Esophagus muscularis mucosa (tissue), 4 donors: ENCODE measurements around the gene UBR2. TPM values are rescaled to one million over a fixed set of nuclear protein-coding genes. Genes with fewer than 3 reads are reported as not detected.

Source experiments
- DNase-seq: peaks from one replicate; pipeline ENCODE4 v3.0.0-alpha.2; 2017; ENCODE audit errors: extremely low spot score
- H3K27ac ChIP-seq, 4 donors: fragments of 200-600 bp; sonication (generic); replicated peaks in 1 of 4; 1 replicate in 3 of 4; 2 replicates in 1 of 4; pipeline ENCODE4 v1.5.1; 2016 to 2019; ENCODE audit warnings: mild to moderate bottlenecking in 1 of 4
- H3K27me3 ChIP-seq, 4 donors: fragments of 200-600 bp; sonication (generic); one replicate each; pipeline versions ENCODE4 v1.5.1 to v1.6.0; 2016 to 2019
- H3K36me3 ChIP-seq, 4 donors: fragments of 200-600 bp; sonication (generic); one replicate each; pipeline ENCODE4 v1.5.1; 2016 to 2019
- H3K4me1 ChIP-seq, 4 donors: fragments of 200-600 bp; sonication (generic); one replicate each; pipeline ENCODE4 v1.5.1; 2016 to 2019
- H3K4me3 ChIP-seq, 4 donors: fragments of 200-600 bp; sonication (generic); 1 replicate in 2 of 4; 2 replicates in 2 of 4; pipeline ENCODE4 v1.5.1; 2016 to 2019; ENCODE audit warnings: mild to moderate bottlenecking in 4 of 4, moderate library complexity in 1 of 4
- H3K9me3 ChIP-seq, 4 donors: fragments of 200-600 bp; sonication (generic); 1 replicate in 3 of 4; 2 replicates in 1 of 4; pipeline ENCODE4 v1.5.1; 2016 to 2019
- CTCF ChIP-seq, 3 experiments: fragments of 200-600 bp in 2 of 3; fragments of 450-650 bp in 1 of 3; sonication (generic) in 2 of 3; IDR thresholded peaks; one replicate each; pipeline ENCODE4 v1.5.1; 2017 to 2019; ENCODE audit warnings: antibody characterized with exemption in 3 of 3, mild to moderate bottlenecking in 2 of 3, moderate library complexity in 1 of 3
- EP300 ChIP-seq: sonication (generic); formaldehyde crosslinking; IDR thresholded peaks from one replicate; pipeline ENCODE4 v1.6.1; 2017; ENCODE audit warnings: antibody characterized with exemption
- POLR2A ChIP-seq: fragments of 450-650 bp; IDR thresholded peaks from one replicate; pipeline ENCODE4 v1.6.1; 2017; ENCODE audit warnings: antibody characterized with exemption, moderate library complexity, mild to moderate bottlenecking, low read depth
- POLR2AphosphoS5 ChIP-seq, 2 donors: sonication (generic); formaldehyde crosslinking; IDR thresholded peaks; one replicate each; pipeline ENCODE4 v1.6.1; 2017; ENCODE audit warnings: antibody characterized with exemption in 2 of 2
- WGBS: methylation state at CpG from one replicate; pipeline ENCODE4 v1.1.5; 2018; 5-methylcytosine and 5-hydroxymethylcytosine counted together
- intact Hi-C: fragments of 100-400 bp; cut with DNase I; formaldehyde crosslinking; loops from one replicate; pipeline ENCODE4 v1.15.1; 2023
- total RNA-seq, 4 donors: library from RNA; depleted of rRNA; stranded (reverse); fragments of >200 nt; gene quantifications; one replicate each; pipeline versions ENCODE4 v1.1.0 to v1.2.1, GENCODE V29; 2016

Gene UBR2
- total RNA-seq, 4 donors from 2014 or later = 26.5 to 36.1 (median 28.9) TPM

GRCh38 chr6:42724825-42725224 lies 161.0 kb downstream of the UBR2 start:
- no peak for TF ChIP-seq POLR2A
- no peak for TF ChIP-seq EP300
- TF ChIP-seq POLR2AphosphoS5 (IDR thresholded peaks at IDR 0.05) = no peak
- TF ChIP-seq CTCF (IDR thresholded peaks at IDR 0.05) = no peak
- Histone ChIP-seq H3K4me3 (no peak overlapping the region), H3K27ac (no peak overlapping the region), H3K36me3 (peaks cover 0 to 11% (median 3%) of the 10 kb centered on the region in 4 donors), H3K9me3 (no peaks in the 10 kb centered on the region), H3K4me1 (peaks cover 10 to 30% (median 23%) of the 10 kb centered on the region in 4 donors), H3K27me3 (no peaks in the 10 kb centered on the region)
- DNase-seq = no peak
- intact Hi-C loops = loop anchor here (5.0 kb wide), 1 partner anchor 33 kb away; no protein-coding TSS in a partner anchor

GRCh38 chr6:42726026-42726425 lies 162.2 kb downstream of the UBR2 start:
- H3K27ac ChIP-seq = peak overlapping the region; percentile 42 to 89 (median 79)
- peak overlapping the region; percentile 56 to 63 (median 60) for H3K4me3 ChIP-seq
- H3K36me3 ChIP-seq = peaks cover 0 to 11% (median 3%) of the 10 kb centered on the region in 4 donors
- peaks cover 10 to 30% (median 23%) of the 10 kb centered on the region in 4 donors for H3K4me1 ChIP-seq
- intact Hi-C loops = loop anchor here (2.0 to 5.0 kb wide), 3 partner anchors 34 to 151 kb away; no protein-coding TSS in a partner anchor
- H3K27me3 ChIP-seq = no peaks in the 10 kb centered on the region
- no peaks in the 10 kb centered on the region for H3K9me3 ChIP-seq
- TF ChIP-seq POLR2AphosphoS5 (IDR thresholded peaks at IDR 0.05) (no peak), EP300 (no peak), CTCF (IDR thresholded peaks at IDR 0.05) (no peak), POLR2A (no peak)
- DNase-seq = no peak

- Histone ChIP-seq H3K4me1 (peaks cover 10 to 30% (median 23%) of the 10 kb centered on the region in 4 donors), H3K9me3 (no peaks in the 10 kb centered on the region)
- intact Hi-C loops = loop anchor here (2.0 to 5.0 kb wide), 3 partner anchors 34 to 150 kb away; no protein-coding TSS in a partner anchor
These were observed 162.8 kb downstream of the UBR2 start for GRCh38 chr6:42726485-42727086.

GRCh38 chr6:42727087-42727611 lies 163.3 kb downstream of the UBR2 start:
- H3K9me3 ChIP-seq = no peaks in the 10 kb centered on the region
- intact Hi-C loops = loop anchor here (2.0 to 5.0 kb wide), 3 partner anchors 35 to 150 kb away; no protein-coding TSS in a partner anchor
- peak overlapping the region; percentile 56 to 63 (median 60) for H3K4me3 ChIP-seq
- H3K27ac ChIP-seq = peak overlapping the region; percentile 77 to 89 (median 80)
- 40% methylated on average over 10 of the region's 52 CpGs for WGBS
- peak in 1 of 2 donors; percentile 21 for TF ChIP-seq POLR2AphosphoS5 (IDR thresholded peaks at IDR 0.05)
- TF ChIP-seq EP300 = no peak
- H3K27me3 ChIP-seq = no peaks in the 10 kb centered on the region
- H3K36me3 ChIP-seq = peaks cover 0 to 4% (median 2%) of the 10 kb centered on the region in 4 donors
- peaks cover 10 to 30% (median 23%) of the 10 kb centered on the region in 4 donors for H3K4me1 ChIP-seq
- no peak for DNase-seq

More at GRCh38 chr6:42726485-42727086, 162.8 kb downstream of the UBR2 start:
- H3K27ac ChIP-seq = peak overlapping the region; percentile 77 to 89 (median 80)
- H3K36me3 ChIP-seq = peaks cover 0 to 10% (median 3%) of the 10 kb centered on the region in 4 donors
- H3K4me3 ChIP-seq = peak overlapping the region; percentile 56 to 63 (median 60)
- no peaks in the 10 kb centered on the region for H3K27me3 ChIP-seq
- DNase-seq = no peak
- no peak for TF ChIP-seq EP300
- no peak for TF ChIP-seq POLR2A
- peak; percentile 89 to 98 (median 92) for TF ChIP-seq CTCF (IDR thresholded peaks at IDR 0.05)
- TF ChIP-seq POLR2AphosphoS5 (IDR thresholded peaks at IDR 0.05) = peak; percentile 61 to 76
- under 1% methylated on average over 14 of the region's 14 CpGs for WGBS

GRCh38 chr6:42727627-42728026 lies 163.8 kb downstream of the UBR2 start:
- DNase-seq = no peak
- no peaks in the 10 kb centered on the region for H3K9me3 ChIP-seq
- peak overlapping the region; percentile 56 to 63 (median 60) for H3K4me3 ChIP-seq
- H3K4me1 ChIP-seq = peaks cover 10 to 30% (median 23%) of the 10 kb centered on the region in 4 donors
- H3K27ac ChIP-seq = peak overlapping the region; percentile 77 to 89 (median 80)
- WGBS = 70% methylated on average over 14 of the region's 22 CpGs
- TF ChIP-seq POLR2A (no peak), POLR2AphosphoS5 (IDR thresholded peaks at IDR 0.05) (peak in 1 of 2 donors; percentile 6), CTCF (IDR thresholded peaks at IDR 0.05) (no peak)
- H3K36me3 ChIP-seq = no peaks in the 10 kb centered on the region
- no peaks in the 10 kb centered on the region for H3K27me3 ChIP-seq
- intact Hi-C loops = loop anchor here (2.0 to 5.0 kb wide), 3 partner anchors 35 to 149 kb away; no protein-coding TSS in a partner anchor
